B cell (primary cell): ENCODE measurements around the gene SCAMP5.

Experiments
- CTCF ChIP-seq: fragments of 200-600 bp; IDR thresholded peaks from one replicate; pipeline ENCODE4 v1.8.0; 2022; ENCODE audit warnings: antibody characterized with exemption, mild to moderate bottlenecking
- EZH2 ChIP-seq: IDR thresholded peaks from 2 replicates; pipeline ENCODE4 v1.6.1; 2012; ENCODE audit warnings: borderline replicate concordance, low read depth, mild to moderate bottlenecking, moderate library complexity, low read length; ENCODE audit not compliant: insufficient read depth, poor library complexity, severe bottlenecking

- TF ChIP-seq CTCF (no peak), EZH2 (peak; percentile 48)
Observed at GRCh38 chr15:74956648-74957475, 38.5 kb upstream of the SCAMP5 start, which contains the start of gene RPP25.
